Measurements from ENCODE around the gene GRAMD4.

DNA sequence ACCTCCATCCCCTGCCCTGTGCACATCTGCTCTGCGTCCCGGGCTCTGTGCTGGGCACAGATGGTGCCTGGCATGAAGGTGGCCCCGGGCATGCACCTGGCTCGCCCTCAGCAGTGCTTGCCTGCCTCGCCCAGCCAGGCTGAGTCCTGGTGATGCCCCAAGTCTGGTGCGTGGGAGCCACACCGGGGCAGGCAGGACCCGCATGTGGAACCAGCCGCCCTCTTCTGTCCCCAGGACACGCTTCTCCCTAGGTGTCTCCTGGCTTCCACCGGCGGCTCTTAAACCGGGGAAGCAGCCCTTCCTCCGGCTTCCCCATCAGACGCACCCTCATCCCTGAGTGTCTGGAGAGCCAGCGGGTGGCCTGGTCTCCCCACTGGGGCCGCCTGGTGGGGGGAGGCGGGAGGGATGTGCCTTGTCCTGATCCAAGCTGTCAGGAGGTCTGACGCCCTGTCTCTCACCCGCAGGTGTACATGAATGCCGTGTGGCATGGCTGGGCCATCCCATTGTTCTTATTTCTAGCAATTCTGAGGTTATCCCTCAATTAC is 45.0 kb downstream of the GRAMD4 start:
- TF ChIP-seq, protein P1, sequence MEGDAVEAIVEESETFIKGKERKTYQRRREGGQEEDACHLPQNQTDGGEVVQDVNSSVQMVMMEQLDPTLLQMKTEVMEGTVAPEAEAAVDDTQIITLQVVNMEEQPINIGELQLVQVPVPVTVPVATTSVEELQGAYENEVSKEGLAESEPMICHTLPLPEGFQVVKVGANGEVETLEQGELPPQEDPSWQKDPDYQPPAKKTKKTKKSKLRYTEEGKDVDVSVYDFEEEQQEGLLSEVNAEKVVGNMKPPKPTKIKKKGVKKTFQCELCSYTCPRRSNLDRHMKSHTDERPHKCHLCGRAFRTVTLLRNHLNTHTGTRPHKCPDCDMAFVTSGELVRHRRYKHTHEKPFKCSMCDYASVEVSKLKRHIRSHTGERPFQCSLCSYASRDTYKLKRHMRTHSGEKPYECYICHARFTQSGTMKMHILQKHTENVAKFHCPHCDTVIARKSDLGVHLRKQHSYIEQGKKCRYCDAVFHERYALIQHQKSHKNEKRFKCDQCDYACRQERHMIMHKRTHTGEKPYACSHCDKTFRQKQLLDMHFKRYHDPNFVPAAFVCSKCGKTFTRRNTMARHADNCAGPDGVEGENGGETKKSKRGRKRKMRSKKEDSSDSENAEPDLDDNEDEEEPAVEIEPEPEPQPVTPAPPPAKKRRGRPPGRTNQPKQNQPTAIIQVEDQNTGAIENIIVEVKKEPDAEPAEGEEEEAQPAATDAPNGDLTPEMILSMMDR (IDR thresholded peaks at IDR 0.05), result no peak
- no peak for TF ChIP-seq POLR2AphosphoS5 (IDR thresholded peaks at IDR 0.05)

All from transverse colon (tissue), 4 donors.